ENCODE data around the gene PLA2G4D. TPM values are rescaled to one million over a fixed set of nuclear protein-coding genes. Genes with fewer than 3 reads are reported as not detected.

Gene PLA2G4D
- total RNA-seq, 1 experiment from 2014 or later, result 0.34 TPM

GRCh38 chr15:42066764-42067415, 27.5 kb downstream of the PLA2G4D start (continued):
- no peak for TF ChIP-seq ZBTB33 (IDR thresholded peaks at IDR 0.05; ENCODE audit: extremely low read depth, insufficient replicate concordance, low read length)
- TF ChIP-seq EGR1 (IDR thresholded peaks at IDR 0.05; ENCODE audit: low read depth), result no peak
- no peak for TF ChIP-seq MAX (IDR thresholded peaks at IDR 0.05)

GRCh38 chr15:42065468-42065867, 28.9 kb downstream of the PLA2G4D start:
- intact Hi-C loops (cut with micrococcal nuclease), result loop anchor here (5.0 kb wide), 1 partner anchor 322 kb away; no protein-coding TSS in a partner anchor

More at GRCh38 chr15:42065468-42065867, 28.9 kb downstream of the PLA2G4D start:
- Histone ChIP-seq H3K4me2 (ENCODE audit: low read length) (no peak overlapping the region), H3K79me2 (ENCODE audit: insufficient read depth, low read length) (no peaks in the 10 kb centered on the region), H3K9me2 (ENCODE audit: insufficient read depth) (no peaks in the 10 kb centered on the region), H3K9me3 (ENCODE audit: control insufficient read depth in 1 of 2, insufficient read depth in 1 of 2, low read depth in 1 of 2, low read length in 2 of 2) (no peaks in the 10 kb centered on the region), H4K20me1 (ENCODE audit: insufficient read depth) (no peaks in the 10 kb centered on the region), H3K36me3 (ENCODE audit: control insufficient read depth in 1 of 2, insufficient read depth in 2 of 2, low read length in 2 of 2) (no peaks in the 10 kb centered on the region), H3K27ac (ENCODE audit: low read depth, low read length) (no peak overlapping the region), H3K4me3 (replicated peaks in 1 of 2; ENCODE audit: low read depth in 1 of 2, low read length in 2 of 2) (no peak overlapping the region), H3K4me1 (ENCODE audit: control insufficient read depth in 1 of 2, insufficient read depth in 2 of 2, low read length in 2 of 2) (peaks cover 0 to 9% of the 10 kb centered on the region in 2 experiments; a peak in 2 of 4 replicates), H3K9ac (ENCODE audit: low read length) (no peak overlapping the region), H2AFZ (ENCODE audit: low read depth, low read length, poor library complexity, severe bottlenecking) (no peak overlapping the region), H3K27me3 (ENCODE audit: insufficient read depth, low read length) (no peaks in the 10 kb centered on the region)
- RAD21 ChIA-PET (ENCODE audit: low non-redundant PET in 1 of 2, low total read pairs in 2 of 2, uncharacterized antibody in 2 of 2, unreplicated experiment in 2 of 2), result no interaction called here
- no TSS peak for BruUV-seq (replicated peaks)
- TF ChIP-seq YY1 (IDR thresholded peaks at IDR 0.05; ENCODE audit: extremely low read depth, insufficient replicate concordance, low read depth, low read length) (no peak), CEBPB (IDR thresholded peaks at IDR 0.05; ENCODE audit: low read depth) (no peak), EZH2 (IDR thresholded peaks at IDR 0.05) (no peak), ZBTB33 (IDR thresholded peaks at IDR 0.05; ENCODE audit: extremely low read depth, insufficient replicate concordance, low read length) (no peak)
- ATAC-seq, result no peak
- CTCF ChIA-PET, result interaction anchor here (0.7 to 1.6 kb wide), 3 partner anchors 72 to 589 kb away, joined by 3 to 4 read pairs (median 4); no protein-coding TSS in a partner anchor
- DNase-seq (ENCODE audit: low read depth, low spot score), result no peak
- POLR2A ChIA-PET, result no interaction called here
